ENCODE results near the gene RPL39.

GRCh38 chrX:119758731-119759247 lies 32.6 kb downstream of the RPL39 start:
- TF ChIP-seq CTCF (IDR thresholded peaks at IDR 0.05) (no peak), POLR2A (IDR thresholded peaks at IDR 0.05) (no peak)
